GM23248 (cell line): ENCODE data around the gene MDK. TPM values are rescaled to one million over a fixed set of nuclear protein-coding genes. Genes with fewer than 3 reads are reported as not detected.

Experiments used
- DNase-seq: peaks from one replicate; pipeline ENCODE4 v3.0.0-alpha.2; 2015
- H2AFZ ChIP-seq: fragments of 200-600 bp; sonication (generic); 2 replicates; pipeline ENCODE4 v1.6.1; 2016; ENCODE audit warnings: antibody characterized with exemption
- H3F3A ChIP-seq: fragments of 200-600 bp; sonication (generic); 2 replicates; pipeline ENCODE4 v1.6.1; 2016; ENCODE audit warnings: mild to moderate bottlenecking, antibody characterized with exemption, mixed run types; ENCODE audit not compliant: insufficient read depth
- H3K27ac ChIP-seq: fragments of 200-600 bp; sonication (generic); 2 replicates; pipeline ENCODE4 v1.5.1; 2016; ENCODE audit warnings: mild to moderate bottlenecking
- H3K27me3 ChIP-seq: fragments of 200-600 bp; sonication (generic); replicated peaks from 2 replicates; pipeline ENCODE4 v1.6.1; 2016; ENCODE audit warnings: mild to moderate bottlenecking; ENCODE audit not compliant: insufficient read depth
- H3K36me3 ChIP-seq: fragments of 200-600 bp; sonication (generic); 2 replicates; pipeline ENCODE4 v1.6.1; 2016; ENCODE audit warnings: low read depth, mild to moderate bottlenecking
- H3K4me1 ChIP-seq: fragments of 200-600 bp; sonication (generic); 2 replicates; pipeline ENCODE4 v1.6.1; 2016; ENCODE audit warnings: mild to moderate bottlenecking; ENCODE audit not compliant: insufficient read depth
- H3K4me2 ChIP-seq: fragments of 200-600 bp; sonication (generic); one replicate; pipeline ENCODE4 v1.6.1; 2016; ENCODE audit warnings: mild to moderate bottlenecking; ENCODE audit not compliant: unreplicated experiment
- H3K4me3 ChIP-seq: fragments of 200-600 bp; sonication (generic); 2 replicates; pipeline ENCODE4 v1.5.1; 2016; ENCODE audit warnings: mild to moderate bottlenecking
- H3K79me2 ChIP-seq: fragments of 200-600 bp; sonication (generic); 2 replicates; pipeline ENCODE4 v1.6.1; 2016; ENCODE audit warnings: mild to moderate bottlenecking; ENCODE audit not compliant: insufficient read depth
- H3K9ac ChIP-seq: fragments of 200-600 bp; sonication (generic); 2 replicates; pipeline ENCODE4 v1.6.1; 2016; ENCODE audit warnings: mild to moderate bottlenecking
- H3K9me2 ChIP-seq: fragments of 200-600 bp; sonication (generic); 2 replicates; pipeline ENCODE4 v1.6.1; 2016; ENCODE audit warnings: mixed run types, mild to moderate bottlenecking, moderate library complexity; ENCODE audit not compliant: insufficient read depth
- H3K9me3 ChIP-seq: fragments of 200-600 bp; sonication (generic); one replicate; pipeline ENCODE4 v1.6.1; 2017; ENCODE audit warnings: low read depth
- H4K20me1 ChIP-seq: fragments of 200-600 bp; sonication (generic); 2 replicates; pipeline ENCODE4 v1.6.0; 2016; ENCODE audit not compliant: insufficient read depth
- EZH2 ChIP-seq: fragments of 200-600 bp; sonication (generic); IDR thresholded peaks from 2 replicates; pipeline ENCODE4 v1.6.1; 2018; ENCODE audit warnings: antibody characterized with exemption, mild to moderate bottlenecking; ENCODE audit not compliant: insufficient read depth, poor library complexity, severe bottlenecking
- EZH2phosphoT487 ChIP-seq: fragments of 200-600 bp; sonication (generic); IDR thresholded peaks from 2 replicates; pipeline ENCODE4 v1.6.1; 2018; ENCODE audit warnings: antibody characterized with exemption, moderate library complexity, mild to moderate bottlenecking, low read depth; ENCODE audit not compliant: insufficient read depth
- WGBS, 2 experiments: methylation state at CpG; one replicate each; pipeline ENCODE4 v1.1.6; 2015 to 2017; ENCODE audit warnings: low lambda C conversion rate in 2 of 2, low coverage in 1 of 2; ENCODE audit errors: missing lambda C conversion rate in 2 of 2; 5-methylcytosine and 5-hydroxymethylcytosine counted together
- in situ Hi-C: fragments of 300-500 bp; cut with MboI; formaldehyde crosslinking; loops from 2 replicates; pipeline ENCODE4 v1.15.0; 2020
- polyA plus RNA-seq: library from polyadenylated mRNA; unstranded; fragments of >200 nt; fragmentation: Nextera tagmentation; extraction: Ambion mirVana; gene quantifications from 2 replicates; pipeline ENCODE4 v1.2.1, GENCODE V29; 2016
- total RNA-seq: library from RNA; depleted of rRNA; stranded (reverse); fragments of >200 nt; shearing (Covaris generic); gene quantifications from 2 replicates; pipeline ENCODE4 v1.2.3, GENCODE V29; 2014

MDK gene
- total and polyA plus RNA-seq, 2 experiments from 2014 or later: 10.7 to 31.5 TPM

DNA sequence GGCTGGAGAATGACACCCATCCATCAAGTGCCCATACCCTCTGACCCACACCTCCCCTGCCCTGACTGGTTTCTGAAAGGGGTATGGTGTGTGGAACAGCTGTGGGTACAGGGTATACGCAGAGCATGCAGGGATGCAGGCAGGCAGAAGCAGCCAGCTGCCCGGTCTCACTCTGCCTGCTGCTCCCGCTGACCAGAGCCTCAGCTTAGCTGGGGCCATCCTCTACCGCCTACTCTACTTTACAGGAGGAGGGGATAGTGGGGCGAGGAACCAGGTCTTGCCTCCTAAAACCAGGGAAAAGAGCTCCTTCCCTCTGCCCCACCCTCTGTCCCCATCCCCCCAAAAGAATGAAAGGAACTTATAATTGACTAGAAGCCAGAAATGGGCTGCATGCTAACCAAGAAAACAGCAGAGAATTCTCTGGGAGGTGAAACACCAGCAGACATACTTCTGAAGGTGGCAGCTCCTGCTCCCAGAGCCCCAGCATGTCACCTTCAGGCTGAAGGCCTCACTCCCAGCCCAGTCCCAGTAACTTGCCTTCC, 23.1 kb downstream of the MDK start:
- H3K27me3 ChIP-seq: no peaks in the 10 kb centered on the region
- H2AFZ ChIP-seq: no peak overlapping the region
- in situ Hi-C loops: no loop called here
- 72 to 74% methylated on average over 5 of the region's 5 CpGs for WGBS, 2 experiments
- no peak overlapping the region for H3K27ac ChIP-seq
- H4K20me1 ChIP-seq: no peaks in the 10 kb centered on the region
- no peak overlapping the region for H3K9ac ChIP-seq
- H3K79me2 ChIP-seq: no peaks in the 10 kb centered on the region
- H3K36me3 ChIP-seq: no peaks in the 10 kb centered on the region
- TF ChIP-seq EZH2: no peak
- no peak for TF ChIP-seq EZH2phosphoT487
- peak; percentile 20 for DNase-seq
- H3K4me2 ChIP-seq: no peak overlapping the region
- no peaks in the 10 kb centered on the region for H3F3A ChIP-seq
- no peak overlapping the region for H3K4me3 ChIP-seq
- H3K9me2 ChIP-seq: no peaks in the 10 kb centered on the region
- no peaks in the 10 kb centered on the region for H3K9me3 ChIP-seq
- H3K4me1 ChIP-seq: peaks cover 10% of the 10 kb centered on the region

DNA sequence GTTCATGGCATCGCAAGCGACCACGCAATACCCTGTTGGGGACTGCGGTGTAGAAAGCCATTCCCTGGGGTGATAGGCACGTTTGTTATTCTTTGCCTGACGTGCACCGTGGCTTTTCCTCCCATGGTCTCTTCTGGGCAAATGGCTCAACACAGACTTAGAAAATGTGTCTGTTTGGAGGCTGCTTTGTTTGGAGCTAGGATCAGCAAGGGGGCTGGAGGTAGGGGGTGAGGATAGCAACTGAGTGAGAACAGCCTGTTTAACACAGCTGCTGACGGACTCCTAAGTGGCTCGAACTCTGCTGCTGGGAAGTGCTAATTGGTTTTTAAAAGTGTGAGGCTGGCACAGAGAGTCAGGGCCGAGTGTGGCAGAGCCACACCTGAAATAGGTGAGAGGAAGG, 26.2 kb downstream of the MDK start:
- 67 to 72% methylated on average over 10 of the region's 10 CpGs for WGBS, 2 experiments
- H3K9me2 ChIP-seq: no peaks in the 10 kb centered on the region
- H3K79me2 ChIP-seq: no peaks in the 10 kb centered on the region
- H4K20me1 ChIP-seq: no peaks in the 10 kb centered on the region
- no peak overlapping the region for H3K4me2 ChIP-seq
- no peaks in the 10 kb centered on the region for H3F3A ChIP-seq
- no peaks in the 10 kb centered on the region for H3K9me3 ChIP-seq
- no peak for DNase-seq
- TF ChIP-seq EZH2phosphoT487 (no peak), EZH2 (no peak)
- peaks cover 10% of the 10 kb centered on the region for H3K4me1 ChIP-seq
- H3K27ac ChIP-seq: no peak overlapping the region
- H3K36me3 ChIP-seq: no peaks in the 10 kb centered on the region; the same call in 1 of the 2 replicates
- no peaks in the 10 kb centered on the region for H3K27me3 ChIP-seq
- no peak overlapping the region for H3K4me3 ChIP-seq
- no peak overlapping the region for H3K9ac ChIP-seq
- no peak overlapping the region for H2AFZ ChIP-seq
- in situ Hi-C loops: no loop called here

DNA sequence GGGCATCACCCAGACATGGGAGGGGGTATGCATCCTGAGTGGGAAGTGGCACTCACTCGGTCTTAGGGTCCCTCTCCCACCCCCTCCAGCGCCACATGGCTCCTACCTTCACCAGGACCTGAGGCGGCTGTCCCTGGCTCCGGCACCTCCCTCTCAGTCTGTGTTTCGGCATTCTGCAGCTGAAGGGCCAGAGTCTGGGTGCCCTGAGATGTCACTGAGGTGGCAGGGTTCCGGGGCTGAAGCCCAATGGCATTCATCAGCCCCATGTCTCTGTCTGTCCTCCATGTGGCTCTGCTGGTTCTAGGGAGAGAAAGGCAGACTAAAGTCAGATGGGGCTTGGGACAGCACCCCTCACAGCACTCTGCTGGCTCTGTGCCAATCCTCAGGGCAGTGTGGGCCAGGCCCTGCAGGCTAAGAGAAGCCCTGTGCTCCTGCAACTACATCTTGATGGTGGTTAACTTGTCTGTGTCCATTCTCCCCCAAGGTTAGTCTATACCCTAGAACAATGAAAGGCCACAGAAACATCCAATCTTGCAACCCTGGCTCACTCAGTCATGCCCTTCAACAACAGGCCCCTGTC, 27.0 kb downstream of the MDK start:
- Histone ChIP-seq H4K20me1 (no peaks in the 10 kb centered on the region), H3K4me3 (no peak overlapping the region), H3K4me1 (peaks cover 10% of the 10 kb centered on the region), H3K9me3 (no peaks in the 10 kb centered on the region), H3K79me2 (no peaks in the 10 kb centered on the region), H3K9ac (no peak overlapping the region), H3F3A (no peaks in the 10 kb centered on the region), H3K27ac (no peak overlapping the region), H3K9me2 (no peaks in the 10 kb centered on the region), H3K27me3 (no peaks in the 10 kb centered on the region), H3K4me2 (no peak overlapping the region), H3K36me3 (no peaks in the 10 kb centered on the region; the same call in 1 of the 2 replicates), H2AFZ (no peak overlapping the region)
- DNase-seq: no peak
- TF ChIP-seq EZH2 (no peak), EZH2phosphoT487 (no peak)
- in situ Hi-C loops: no loop called here
- WGBS, 2 experiments: 93 to 95% methylated on average over 6 of the region's 6 CpGs

DNA sequence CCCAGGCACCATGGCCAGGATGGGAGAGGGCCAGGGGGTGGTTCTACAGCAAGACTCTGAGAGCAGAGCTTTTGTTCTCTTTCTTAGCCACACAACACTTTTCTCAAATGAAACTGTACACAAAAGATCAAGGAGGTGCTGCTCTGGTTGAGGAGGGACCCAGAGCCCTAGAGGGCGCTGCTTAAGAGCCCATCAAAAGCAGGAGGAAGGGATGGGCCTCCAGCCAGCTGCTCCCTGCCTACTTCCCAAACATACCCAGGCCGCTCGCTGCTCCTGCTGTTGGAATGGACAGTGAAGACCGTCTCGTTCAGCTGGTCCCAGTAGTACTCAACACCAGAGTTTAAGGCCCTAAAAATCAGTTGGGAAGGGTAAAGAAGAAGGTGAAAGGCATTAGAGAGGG, 28.6 kb downstream of the MDK start:
- no peaks in the 10 kb centered on the region for H3K79me2 ChIP-seq
- H3K9me3 ChIP-seq: no peaks in the 10 kb centered on the region
- no peak for TF ChIP-seq EZH2
- TF ChIP-seq EZH2phosphoT487: no peak
- H2AFZ ChIP-seq: no peak overlapping the region
- H3K4me3 ChIP-seq: no peak overlapping the region
- H3K4me1 ChIP-seq: peaks cover 2% of the 10 kb centered on the region; the same call in 1 of the 2 replicates
- WGBS, 2 experiments: 73 to 77% methylated on average over 5 of the region's 5 CpGs
- H3F3A ChIP-seq: no peaks in the 10 kb centered on the region
- no peak overlapping the region for H3K27ac ChIP-seq
- DNase-seq: no peak
- in situ Hi-C loops: no loop called here
- H3K4me2 ChIP-seq: no peak overlapping the region
- H4K20me1 ChIP-seq: no peaks in the 10 kb centered on the region
- H3K36me3 ChIP-seq: no peaks in the 10 kb centered on the region; the same call in 1 of the 2 replicates
- no peak overlapping the region for H3K9ac ChIP-seq
- H3K9me2 ChIP-seq: no peaks in the 10 kb centered on the region
- no peaks in the 10 kb centered on the region for H3K27me3 ChIP-seq
